ENCODE measurements around the gene IL32. TPM values are rescaled to one million over a fixed set of nuclear protein-coding genes. Genes with fewer than 3 reads are reported as not detected.
"Not testable (repeated sequence)": the region's sequence is repeated elsewhere in the genome, so short reads cannot be mapped to it uniquely, and the experiment has no call there.

IL32 gene
- total and polyA plus RNA-seq, 7 experiments from 2014 or later = 351 to 3,697 (median 631) TPM

DNA sequence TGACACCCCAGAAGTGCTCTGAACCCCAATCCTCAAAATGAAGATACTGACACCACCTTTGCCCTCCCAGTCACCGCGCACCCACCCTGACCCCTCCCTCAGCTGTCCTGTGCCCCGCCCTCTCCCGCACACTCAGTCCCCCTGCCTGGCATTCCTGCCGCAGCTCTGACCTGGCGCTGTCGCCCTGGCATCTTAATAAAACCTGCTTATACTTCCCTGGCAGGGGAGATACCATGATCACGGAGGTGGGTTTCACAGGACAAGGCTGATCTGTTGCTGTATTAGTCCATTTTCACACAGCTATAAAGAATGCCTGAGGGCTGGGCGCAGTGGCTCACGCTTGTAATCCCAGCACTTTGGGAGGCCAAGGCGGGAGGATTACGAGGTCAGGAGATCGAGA, 16.5 kb downstream of the IL32 start:
- peaks cover 22 to 43% of the 10 kb centered on the region in 2 donors for H3K4me1 ChIP-seq (ENCODE audit: control insufficient read depth in 2 of 2, insufficient read depth in 2 of 2, low read length in 2 of 2)
- H3K27me3 Mint-ChIP-seq; H3K27me3 ChIP-seq (ENCODE audit: control insufficient read depth in 2 of 2, insufficient read depth in 2 of 2, low read length in 2 of 2); ATAC-seq; H3K9me3 ChIP-seq (ENCODE audit: control insufficient read depth in 2 of 3, low read length in 3 of 3); DNase-seq; H3K27ac ChIP-seq (ENCODE audit: low read depth, low read length); H3K4me3 ChIP-seq (ENCODE audit: low read length); H3K36me3 ChIP-seq (ENCODE audit: control insufficient read depth in 2 of 3, insufficient read depth in 3 of 3, low read length in 3 of 3); intact Hi-C loops (cut with micrococcal nuclease): not testable (repeated sequence)
- Mint-ChIP-seq H3K36me3 (peaks cover 6 to 57% (median 12%) of the 10 kb centered on the region in 5 donors), H3K4me1 (peaks cover 46 to 88% (median 67%) of the 10 kb centered on the region in 7 donors), H3K9me3 (peaks cover 0 to 13% (median under 1%) of the 10 kb centered on the region in 11 donors), H3K27ac (peak overlapping the region in 1 of 9 donors; percentile 9), H3K4me3 (peak overlapping the region in 1 of 10 donors; percentile 31)
- POLR2A ChIA-PET = interaction anchor here (1.1 to 1.5 kb wide), 3 partner anchors 12 to 41 kb away, joined by 3 read pairs; no protein-coding TSS in a partner anchor
- CTCF ChIA-PET = interaction anchor here (1.1 kb wide), 1 partner anchor 43 kb away, joined by 3 read pairs; no protein-coding TSS in a partner anchor

DNA sequence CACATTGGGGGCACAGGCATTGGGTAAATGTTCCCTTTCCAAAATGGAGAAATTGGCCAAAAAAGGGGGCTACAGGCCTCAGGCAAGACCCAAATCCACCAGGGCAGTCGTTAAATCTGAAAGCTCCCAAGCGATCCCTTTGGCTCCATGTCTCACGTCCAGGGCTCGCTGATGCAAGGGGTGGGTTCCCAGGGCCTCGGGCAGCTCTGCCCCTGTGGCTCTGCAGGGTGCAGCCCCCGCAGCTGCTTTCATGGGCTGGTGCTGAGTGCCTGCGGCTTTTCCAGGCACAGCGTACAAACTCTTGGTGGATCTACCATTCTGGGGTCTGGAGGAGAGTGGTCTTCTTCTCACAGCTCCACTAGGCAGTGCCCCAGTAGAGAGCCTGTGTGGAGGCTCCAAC, 18.0 kb downstream of the IL32 start:
- intact Hi-C loops (cut with micrococcal nuclease); H3K9me3 ChIP-seq (ENCODE audit: control insufficient read depth in 2 of 3, low read length in 3 of 3); H3K4me3 ChIP-seq (ENCODE audit: low read length); H3K9me3 Mint-ChIP-seq; H3K27me3 Mint-ChIP-seq; DNase-seq; H3K36me3 ChIP-seq (ENCODE audit: control insufficient read depth in 2 of 3, insufficient read depth in 3 of 3, low read length in 3 of 3); H3K27me3 ChIP-seq (ENCODE audit: control insufficient read depth in 2 of 2, insufficient read depth in 2 of 2, low read length in 2 of 2); H3K4me3 Mint-ChIP-seq; H3K27ac ChIP-seq (ENCODE audit: low read depth, low read length); ATAC-seq: not testable (repeated sequence)
- Mint-ChIP-seq H3K4me1 (peaks cover 49 to 85% (median 62%) of the 10 kb centered on the region in 7 donors), H3K36me3 (peaks cover 0 to 43% (median 8%) of the 10 kb centered on the region in 5 donors), H3K27ac (peak overlapping the region in 2 of 9 donors; percentile 22 to 62)
- H3K4me1 ChIP-seq (ENCODE audit: control insufficient read depth in 2 of 2, insufficient read depth in 2 of 2, low read length in 2 of 2) = peaks cover 22 to 34% of the 10 kb centered on the region in 2 donors
- CTCF ChIA-PET = interaction anchor here (0.8 kb wide), 2 partner anchors 8 to 67 kb away, joined by 3 read pairs; no protein-coding TSS in a partner anchor
- POLR2A ChIA-PET = interaction anchor here (0.6 to 1.8 kb wide), 6 partner anchors 9 to 104 kb away, joined by 3 to 5 read pairs (median 4); partner anchors contain the start of gene ZNF213

GRCh38 chr16:3084491-3084890, 19.1 kb downstream of the IL32 start:
- no peaks in the 10 kb centered on the region for H3K27me3 Mint-ChIP-seq
- H3K4me3 Mint-ChIP-seq = peak overlapping the region in 1 of 10 donors; percentile 23
- ATAC-seq (no peak), DNase-seq (no peak)
- no peaks in the 10 kb centered on the region for H3K36me3 ChIP-seq (ENCODE audit: control insufficient read depth in 2 of 3, insufficient read depth in 3 of 3, low read length in 3 of 3)
- no peaks in the 10 kb centered on the region for H3K9me3 ChIP-seq (ENCODE audit: control insufficient read depth in 2 of 3, low read length in 3 of 3)
- H3K9me3 Mint-ChIP-seq = peaks cover 0 to 4% (median 0%) of the 10 kb centered on the region in 11 donors
- intact Hi-C loops (cut with micrococcal nuclease) = no loop called here
- H3K27ac ChIP-seq (ENCODE audit: low read depth, low read length) = no peak overlapping the region
- peak overlapping the region in 5 of 9 donors; percentile 12 to 84 (median 63) for H3K27ac Mint-ChIP-seq
- ChIA-PET POLR2A (interaction anchor here (1.0 to 1.7 kb wide), 3 partner anchors 10 to 25 kb away, joined by 3 to 5 read pairs (median 4); no protein-coding TSS in a partner anchor), CTCF (no interaction called here)
- H3K36me3 Mint-ChIP-seq = peaks cover 0 to 36% (median 4%) of the 10 kb centered on the region in 5 donors
- H3K27me3 ChIP-seq (ENCODE audit: control insufficient read depth in 2 of 2, insufficient read depth in 2 of 2, low read length in 2 of 2) = no peaks in the 10 kb centered on the region
- H3K4me1 Mint-ChIP-seq = peaks cover 43 to 79% (median 61%) of the 10 kb centered on the region in 7 donors
- peaks cover 16 to 24% of the 10 kb centered on the region in 2 donors for H3K4me1 ChIP-seq (ENCODE audit: control insufficient read depth in 2 of 2, insufficient read depth in 2 of 2, low read length in 2 of 2)
- H3K4me3 ChIP-seq (ENCODE audit: low read length) = no peak overlapping the region

- no peaks in the 10 kb centered on the region for H3K36me3 ChIP-seq (ENCODE audit: control insufficient read depth in 2 of 3, insufficient read depth in 3 of 3, low read length in 3 of 3)
- H3K4me1 ChIP-seq (ENCODE audit: control insufficient read depth in 2 of 2, insufficient read depth in 2 of 2, low read length in 2 of 2) = peaks cover 16 to 18% of the 10 kb centered on the region in 2 donors
- peak overlapping the region; percentile 7 for H3K27ac ChIP-seq (ENCODE audit: low read depth, low read length)
- no peak for DNase-seq
- ChIA-PET CTCF (interaction anchor here (0.9 to 1.2 kb wide), 2 partner anchors 10 kb away, joined by 4 read pairs; no protein-coding TSS in a partner anchor), POLR2A (interaction anchor here (0.6 to 1.3 kb wide), 4 partner anchors 8 to 1468 kb away, joined by 3 to 5 read pairs (median 4); no protein-coding TSS in a partner anchor)
- Mint-ChIP-seq H3K27ac (peak overlapping the region in 7 of 9 donors; percentile 13 to 84 (median 70)), H3K4me1 (peaks cover 37 to 73% (median 56%) of the 10 kb centered on the region in 7 donors), H3K4me3 (peak overlapping the region in 6 of 10 donors; percentile 5 to 49 (median 30)), H3K36me3 (peaks cover 0 to 30% (median 0%) of the 10 kb centered on the region in 5 donors), H3K27me3 (no peaks in the 10 kb centered on the region), H3K9me3 (no peaks in the 10 kb centered on the region)
- H3K27me3 ChIP-seq (ENCODE audit: control insufficient read depth in 2 of 2, insufficient read depth in 2 of 2, low read length in 2 of 2) = no peaks in the 10 kb centered on the region
- intact Hi-C loops (cut with micrococcal nuclease) = no loop called here
- H3K9me3 ChIP-seq (ENCODE audit: control insufficient read depth in 2 of 3, low read length in 3 of 3) = no peaks in the 10 kb centered on the region
- H3K4me3 ChIP-seq (ENCODE audit: low read length) = no peak overlapping the region
- no peak for ATAC-seq
These were observed 19.7 kb downstream of the IL32 start for GRCh38 chr16:3084969-3085670.

- H3K4me1 Mint-ChIP-seq = peaks cover 30 to 71% (median 54%) of the 10 kb centered on the region in 7 donors
- Histone ChIP-seq H3K4me1 (ENCODE audit: control insufficient read depth in 2 of 2, insufficient read depth in 2 of 2, low read length in 2 of 2) (peaks cover 14 to 20% of the 10 kb centered on the region in 2 donors), H3K27ac (ENCODE audit: low read depth, low read length) (no peak overlapping the region), H3K9me3 (ENCODE audit: control insufficient read depth in 2 of 3, low read length in 3 of 3) (no peaks in the 10 kb centered on the region), H3K4me3 (ENCODE audit: low read length) (no peak overlapping the region), H3K27me3 (ENCODE audit: control insufficient read depth in 2 of 2, insufficient read depth in 2 of 2, low read length in 2 of 2) (no peaks in the 10 kb centered on the region), H3K36me3 (ENCODE audit: control insufficient read depth in 2 of 3, insufficient read depth in 3 of 3, low read length in 3 of 3) (no peaks in the 10 kb centered on the region)
- ATAC-seq (no peak), DNase-seq (no peak)
- H3K27ac Mint-ChIP-seq = peak overlapping the region in 6 of 9 donors; percentile 43 to 75 (median 60)
- no peaks in the 10 kb centered on the region for H3K27me3 Mint-ChIP-seq
- ChIA-PET CTCF (interaction anchor here (0.9 to 1.2 kb wide), 3 partner anchors 10 to 48 kb away, joined by 3 to 4 read pairs (median 4); no protein-coding TSS in a partner anchor), POLR2A (interaction anchor here (0.5 to 1.3 kb wide), 4 partner anchors 9 to 75 kb away, joined by 3 to 6 read pairs (median 4); no protein-coding TSS in a partner anchor)
- H3K9me3 Mint-ChIP-seq = no peaks in the 10 kb centered on the region
- H3K36me3 Mint-ChIP-seq = peaks cover 0 to 24% (median 0%) of the 10 kb centered on the region in 5 donors
- peak overlapping the region in 8 of 10 donors; percentile 35 to 73 (median 52) for H3K4me3 Mint-ChIP-seq
- intact Hi-C loops (cut with micrococcal nuclease) = no loop called here
These were observed 20.6 kb downstream of the IL32 start for GRCh38 chr16:3085868-3086595.
